Endothelial cell of umbilical vein (primary cell): ENCODE data around the gene SLC36A4. TPM values are rescaled to one million over a fixed set of nuclear protein-coding genes. Genes with fewer than 3 reads are reported as not detected.
"Not testable (repeated sequence)": the region's sequence is repeated elsewhere in the genome, so short reads cannot be mapped to it uniquely, and the experiment has no call there.

Source experiments
- BruUV-seq: library from RNA; stranded (reverse); fragments of 400-500 nt; replicated peaks from 2 replicates; lab custom pipeline; 2021; lab: Mats Ljungman, UMichigan
- CTCF ChIA-PET: fragments of 300-600, 350-600 bp; sonication (Branson Sonifier 250); formaldehyde crosslinking; loops from one replicate; lab custom pipeline; 2021; ENCODE audit warnings: antibody characterized with exemption, inconsistent platforms; lab: Charles Lee
- POLR2A ChIA-PET: fragments of 300-600, 350-600 bp; sonication (Branson Sonifier 250); formaldehyde crosslinking; loops from one replicate; lab custom pipeline; 2021; ENCODE audit warnings: antibody characterized with exemption, inconsistent platforms; lab: Charles Lee
- DNase-seq: peaks from one replicate; pipeline ENCODE4 v3.0.0-alpha.2; 2011; ENCODE audit warnings: low read depth, low spot score
- FAIRE-seq: peaks from 2 replicates; lab custom pipeline; 2011; peaks lifted over from hg19 to GRCh38; lab: Jason Lieb, UNC
- H2AFZ ChIP-seq: 2 replicates; pipeline ENCODE4 v1.6.0; 2012; ENCODE audit warnings: low read depth, low read length, control low read depth, inconsistent platforms
- H3K27ac ChIP-seq: 2 replicates; pipeline ENCODE4 v1.5.1; 2011; ENCODE audit warnings: low read depth, mild to moderate bottlenecking, control low read depth, low read length, moderate library complexity; ENCODE audit not compliant: insufficient read depth
- H3K27me3 ChIP-seq, 2 experiments: 2 replicates each; pipeline versions ENCODE4 v1.6.0 to v1.6.1; 2011; ENCODE audit warnings: low read length in 2 of 2, mixed read lengths in 1 of 2; ENCODE audit not compliant: control insufficient read depth in 2 of 2, insufficient read depth in 2 of 2
- H3K36me3 ChIP-seq, 2 experiments: 2 replicates in 1 of 2; 3 replicates in 1 of 2; pipeline ENCODE4 v1.5.1; 2011; ENCODE audit warnings: low read length in 2 of 2, mild to moderate bottlenecking in 1 of 2, moderate library complexity in 1 of 2; ENCODE audit not compliant: control insufficient read depth in 2 of 2, insufficient read depth in 2 of 2; ENCODE audit errors: extremely low read depth in 1 of 2
- H3K4me1 ChIP-seq: 3 replicates; pipeline ENCODE4 v1.5.1; 2011; ENCODE audit warnings: mild to moderate bottlenecking, low read length; ENCODE audit not compliant: control insufficient read depth, insufficient read depth; ENCODE audit errors: extremely low read depth
- H3K4me2 ChIP-seq: 2 replicates; pipeline ENCODE4 v1.6.1; 2011; ENCODE audit warnings: low read length, control low read depth, mixed read lengths; ENCODE audit not compliant: insufficient read depth
- H3K4me3 ChIP-seq, 3 experiments: fragments of 200-600 bp in 1 of 3; sonication (generic), shearing (Covaris generic) in 1 of 3; replicated peaks in 1 of 3; 2 replicates each; pipeline ENCODE4 v1.5.1; 2011 to 2016; ENCODE audit warnings: control low read depth in 3 of 3, low read length in 3 of 3, mild to moderate bottlenecking in 2 of 3, inconsistent platforms in 1 of 3, low read depth in 1 of 3, moderate library complexity in 1 of 3; ENCODE audit not compliant: insufficient read depth in 1 of 3
- H3K79me2 ChIP-seq: 2 replicates; pipeline ENCODE4 v1.6.0; 2012; ENCODE audit warnings: low read length, inconsistent platforms; ENCODE audit not compliant: control insufficient read depth, insufficient read depth
- H3K9ac ChIP-seq: replicated peaks from 2 replicates; pipeline ENCODE3; 2011; ENCODE audit warnings: low read length, control low read depth; ENCODE audit not compliant: insufficient read depth; ENCODE audit errors: extremely low read depth
- H3K9me1 ChIP-seq: replicated peaks from 3 replicates; pipeline ENCODE4 v1.6.0; 2011; ENCODE audit warnings: mild to moderate bottlenecking, low read length; ENCODE audit not compliant: control insufficient read depth, insufficient read depth; ENCODE audit errors: extremely low read depth
- H3K9me3 ChIP-seq: replicated peaks from 2 replicates; pipeline ENCODE4 v1.5.1; 2012; ENCODE audit warnings: low read length, inconsistent platforms; ENCODE audit not compliant: control insufficient read depth, insufficient read depth
- H4K20me1 ChIP-seq: replicated peaks from 2 replicates; pipeline ENCODE3; 2011; ENCODE audit warnings: mild to moderate bottlenecking, low read length; ENCODE audit not compliant: control insufficient read depth, insufficient read depth; ENCODE audit errors: extremely low read depth
- GATA2 ChIP-seq: IDR thresholded peaks from 2 replicates; pipeline ENCODE4 v1.7.0; 2011; ENCODE audit warnings: low read depth, mild to moderate bottlenecking, moderate library complexity, mixed read lengths, low read length; ENCODE audit not compliant: insufficient read length, insufficient read depth
- JUN ChIP-seq: IDR thresholded peaks from 2 replicates; pipeline ENCODE4 v1.6.1; 2011; ENCODE audit warnings: borderline replicate concordance, low read depth; ENCODE audit not compliant: insufficient read length, insufficient read depth
- MYC ChIP-seq: IDR thresholded peaks from one replicate; pipeline ENCODE4 v1.6.1; 2011; ENCODE audit warnings: mild to moderate bottlenecking, low read depth, low read length
- POLR2A ChIP-seq: IDR thresholded peaks from 2 replicates; pipeline ENCODE4 v1.6.1; 2012; ENCODE audit warnings: low read depth, mild to moderate bottlenecking, control low read depth, low read length
- POLR2AphosphoS5 ChIP-seq: IDR thresholded peaks from 2 replicates; pipeline ENCODE4 v1.6.1; 2012; ENCODE audit warnings: low read depth, mild to moderate bottlenecking, control low read depth, low read length, moderate library complexity; ENCODE audit not compliant: insufficient read depth
- dilution Hi-C: fragments of 300-500 bp; cut with MboI; formaldehyde crosslinking; loops from one replicate; pipeline ENCODE4 v1.15.0; 2019; ENCODE audit warnings: low sequenced_read_pairs; ENCODE audit not compliant: extremely low pct_ligation_motif_present
- intact Hi-C: fragments of 100-400 bp; cut with micrococcal nuclease; formaldehyde crosslinking; loops from one replicate; pipeline ENCODE4 v1.10.0; 2022
- polyA plus RNA-seq, 4 experiments: library from polyadenylated mRNA; depleted of rRNA in 3 of 4; stranded (reverse) in 3 of 4; unstranded in 1 of 4; fragments of >200 nt; gene quantifications; 2 replicates each; pipeline versions ENCODE4 v1.2.1 to v1.2.3, GENCODE V29; 2011 to 2012; ENCODE audit warnings: missing spikeins in 1 of 4
- total RNA-seq: library from RNA; stranded (reverse); gene quantifications from 2 replicates; pipeline ENCODE4 v1.2.3, GENCODE V29; 2021
- TF ChIP-seq, protein P1 (sequence below): IDR thresholded peaks from 2 replicates; pipeline ENCODE4 v1.6.1; 2011; ENCODE audit not compliant: insufficient read depth, insufficient read length
- TF ChIP-seq, protein P2 (sequence below), 2 donors: IDR thresholded peaks; 1 replicate in 1 of 2; 2 replicates in 1 of 2; pipeline ENCODE4 v1.5.1; 2011; ENCODE audit warnings: low read length in 2 of 2, mild to moderate bottlenecking in 2 of 2, moderate library complexity in 2 of 2, control low read depth in 1 of 2, inconsistent platforms in 1 of 2, low read depth in 1 of 2; ENCODE audit not compliant: insufficient read depth in 1 of 2; ENCODE audit errors: extremely low read depth in 1 of 2

SLC36A4 gene
- total and polyA plus RNA-seq, 2 donors (not counting 3 experiments of a cell fraction or from before 2014, with no cell fraction given): 8.5 to 16.8 TPM

DNA sequence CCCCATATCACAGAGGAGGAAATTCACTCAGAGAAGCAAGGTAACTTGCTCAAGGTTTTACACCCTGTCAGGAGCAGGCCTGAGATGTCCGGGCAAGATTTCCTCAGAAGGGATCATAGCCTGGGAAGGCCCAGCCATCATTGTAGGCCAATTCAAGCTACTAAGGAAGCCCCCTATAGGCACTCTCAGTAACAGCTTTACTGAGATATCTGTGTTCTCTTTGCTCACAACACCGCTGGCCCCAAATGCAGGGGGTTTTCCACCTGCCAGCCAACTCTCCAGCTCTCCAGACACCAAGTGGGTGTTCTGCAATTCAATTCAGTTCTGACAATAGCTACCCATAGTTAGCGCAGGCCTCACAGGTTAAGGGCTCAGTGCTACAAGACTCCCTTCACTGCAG, 84.0 kb downstream of the SLC36A4 start:
- Histone ChIP-seq H3K79me2 (no peaks in the 10 kb centered on the region), H3K9me3 (no peaks in the 10 kb centered on the region), H3K4me1 (no peaks in the 10 kb centered on the region), H3K9ac (no peak overlapping the region), H3K4me3 (no peak overlapping the region), H3K27me3 (no peaks in the 10 kb centered on the region), H3K36me3 (no peaks in the 10 kb centered on the region), H3K4me2 (no peak overlapping the region), H3K9me1 (no peaks in the 10 kb centered on the region), H4K20me1 (no peaks in the 10 kb centered on the region), H2AFZ (no peak overlapping the region), H3K27ac (no peak overlapping the region)
- ChIA-PET CTCF (no interaction called here), POLR2A (no interaction called here)
- no peak for DNase-seq
- dilution Hi-C loops (no loop called here), intact Hi-C loops (no loop called here)
- no TSS peak for BruUV-seq
- no peak for FAIRE-seq
- TF ChIP-seq, protein P1, sequence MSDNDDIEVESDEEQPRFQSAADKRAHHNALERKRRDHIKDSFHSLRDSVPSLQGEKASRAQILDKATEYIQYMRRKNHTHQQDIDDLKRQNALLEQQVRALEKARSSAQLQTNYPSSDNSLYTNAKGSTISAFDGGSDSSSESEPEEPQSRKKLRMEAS: no peak
- TF ChIP-seq MYC (no peak), POLR2AphosphoS5 (no peak), JUN (no peak), POLR2A (no peak), GATA2 (no peak)
- TF ChIP-seq, protein P2, sequence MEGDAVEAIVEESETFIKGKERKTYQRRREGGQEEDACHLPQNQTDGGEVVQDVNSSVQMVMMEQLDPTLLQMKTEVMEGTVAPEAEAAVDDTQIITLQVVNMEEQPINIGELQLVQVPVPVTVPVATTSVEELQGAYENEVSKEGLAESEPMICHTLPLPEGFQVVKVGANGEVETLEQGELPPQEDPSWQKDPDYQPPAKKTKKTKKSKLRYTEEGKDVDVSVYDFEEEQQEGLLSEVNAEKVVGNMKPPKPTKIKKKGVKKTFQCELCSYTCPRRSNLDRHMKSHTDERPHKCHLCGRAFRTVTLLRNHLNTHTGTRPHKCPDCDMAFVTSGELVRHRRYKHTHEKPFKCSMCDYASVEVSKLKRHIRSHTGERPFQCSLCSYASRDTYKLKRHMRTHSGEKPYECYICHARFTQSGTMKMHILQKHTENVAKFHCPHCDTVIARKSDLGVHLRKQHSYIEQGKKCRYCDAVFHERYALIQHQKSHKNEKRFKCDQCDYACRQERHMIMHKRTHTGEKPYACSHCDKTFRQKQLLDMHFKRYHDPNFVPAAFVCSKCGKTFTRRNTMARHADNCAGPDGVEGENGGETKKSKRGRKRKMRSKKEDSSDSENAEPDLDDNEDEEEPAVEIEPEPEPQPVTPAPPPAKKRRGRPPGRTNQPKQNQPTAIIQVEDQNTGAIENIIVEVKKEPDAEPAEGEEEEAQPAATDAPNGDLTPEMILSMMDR (IDR thresholded peaks at IDR 0.05; ENCODE audit: extremely low read depth in 1 of 2, insufficient read depth in 1 of 2, low read depth in 1 of 2, low read length in 2 of 2): no peak

DNA sequence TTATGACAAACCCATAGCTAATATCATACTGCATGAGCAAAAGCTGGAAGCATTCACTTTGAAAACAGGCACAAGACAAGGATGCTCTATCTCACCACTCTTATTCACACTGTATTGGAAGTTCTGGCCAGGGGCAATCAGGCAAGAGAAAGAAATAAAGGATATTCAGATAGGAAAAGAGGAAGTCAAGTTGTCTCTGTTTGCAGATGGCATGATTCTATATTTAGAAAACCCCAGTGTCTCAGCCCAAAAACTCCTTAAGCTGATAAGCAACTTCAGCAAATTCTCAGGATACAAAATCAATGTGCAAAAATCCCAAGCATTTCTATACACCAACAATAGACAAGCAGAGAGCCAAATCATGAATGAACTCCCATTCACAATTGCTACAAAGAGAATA, 86.6 kb downstream of the SLC36A4 start:
- H3K36me3 ChIP-seq, H3K9ac ChIP-seq, H3K4me1 ChIP-seq, H2AFZ ChIP-seq, H4K20me1 ChIP-seq, H3K4me3 ChIP-seq, POLR2A ChIA-PET, DNase-seq, H3K9me3 ChIP-seq, H3K27me3 ChIP-seq, CTCF ChIA-PET, dilution Hi-C loops, H3K79me2 ChIP-seq, BruUV-seq, H3K4me2 ChIP-seq, intact Hi-C loops, FAIRE-seq, H3K27ac ChIP-seq, H3K9me1 ChIP-seq: not testable (repeated sequence)
